ENCODE results near the gene SPATS2.

Gene SPATS2

DNA sequence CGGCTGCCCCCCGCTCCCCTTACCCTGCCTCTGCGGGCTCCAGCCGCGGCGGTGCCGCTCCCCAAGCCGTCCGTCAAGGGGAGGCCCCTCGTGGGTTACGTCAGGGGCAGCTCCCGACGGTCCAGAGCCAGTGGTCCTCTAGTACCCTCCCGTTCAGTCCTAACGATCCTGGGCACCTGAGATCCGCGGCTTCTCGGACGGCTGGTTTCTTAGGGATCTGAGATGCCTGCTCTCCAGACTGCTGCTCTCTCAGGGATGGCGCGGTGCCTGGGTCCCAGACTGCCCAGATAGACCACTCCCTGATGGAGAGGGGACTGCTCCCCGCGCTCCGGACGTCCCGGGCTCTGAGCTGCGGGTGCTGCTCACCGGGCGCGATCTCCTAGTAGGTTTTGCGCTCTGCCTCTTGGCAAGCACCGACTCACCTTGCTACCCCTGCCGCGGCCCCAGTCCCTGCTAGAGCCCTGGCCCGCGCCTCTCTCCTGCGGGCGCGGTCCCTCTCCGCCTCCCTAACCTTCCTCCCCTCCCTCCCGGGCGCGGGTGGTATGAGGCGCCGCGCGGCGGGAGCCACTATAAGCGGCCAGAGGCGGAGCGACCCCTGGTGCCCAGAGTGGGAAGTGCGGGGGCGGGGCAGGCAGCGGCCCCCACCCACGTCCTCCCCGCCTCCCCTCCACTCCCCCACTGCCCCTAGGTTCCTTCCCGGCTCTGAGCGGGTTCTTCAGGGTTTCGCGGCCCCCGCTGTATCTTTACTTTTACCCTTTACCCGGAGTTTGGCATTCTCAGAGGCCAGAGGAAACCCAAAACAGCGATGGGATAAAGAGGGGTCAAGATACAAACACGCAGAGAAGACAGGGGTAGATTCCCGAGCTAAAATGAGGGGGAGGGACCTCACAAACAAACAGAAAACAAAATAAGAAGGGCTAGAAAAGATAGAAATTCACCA, 30.3 kb upstream of the SPATS2 start, which contains the start of gene C1QL4:
TSS of gene C1QL4 (minus strand) at position 544 of the 940 bp plus-strand sequence. CDS start 711 bp downstream, outside the sequence.
- DNase-seq, result peak; percentile 94

- DNase-seq, result no peak
Observed at GRCh38 chr12:49338830-49339463, 28.3 kb upstream of the SPATS2 start.

- DNase-seq, result peak; percentile 53
Observed at GRCh38 chr12:49339464-49339861, 27.8 kb upstream of the SPATS2 start.

DNA sequence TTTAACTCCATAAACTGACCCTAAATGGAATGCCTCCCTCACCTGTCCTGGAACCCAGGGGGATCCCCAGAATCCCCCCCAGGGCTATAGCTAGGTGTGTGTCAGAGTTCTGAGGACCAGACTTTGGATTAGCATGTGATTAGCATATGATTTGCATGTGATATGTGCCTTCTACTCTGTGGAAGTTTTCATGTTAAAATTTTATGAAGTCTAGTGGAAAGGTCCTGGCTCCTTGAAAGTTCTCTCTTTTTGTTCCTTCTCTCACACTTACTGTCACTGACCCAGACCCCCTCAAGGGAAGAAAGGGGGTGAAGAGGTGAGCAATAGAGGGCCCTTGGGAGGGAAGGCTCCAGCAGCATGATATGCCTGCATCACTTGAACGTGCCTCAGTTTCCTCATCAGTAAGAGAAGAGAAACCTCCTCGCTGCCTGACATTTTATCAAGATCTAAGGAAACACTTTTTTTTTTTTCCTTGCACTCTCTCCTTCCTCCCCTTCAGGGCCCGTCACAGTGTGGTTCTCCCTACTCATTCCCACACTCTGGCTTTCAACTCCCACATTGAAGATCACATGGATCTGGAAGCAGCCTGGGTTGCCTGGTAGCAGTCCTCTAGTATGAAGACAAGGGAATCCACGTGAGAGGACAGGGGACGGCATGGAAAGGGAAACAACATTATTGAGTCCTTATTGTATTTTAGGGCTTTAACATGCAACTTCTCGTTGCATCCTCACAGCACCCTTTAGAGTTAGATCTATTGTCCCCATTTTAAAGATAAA, 27.0 kb upstream of the SPATS2 start:
- no peak for DNase-seq

DNA sequence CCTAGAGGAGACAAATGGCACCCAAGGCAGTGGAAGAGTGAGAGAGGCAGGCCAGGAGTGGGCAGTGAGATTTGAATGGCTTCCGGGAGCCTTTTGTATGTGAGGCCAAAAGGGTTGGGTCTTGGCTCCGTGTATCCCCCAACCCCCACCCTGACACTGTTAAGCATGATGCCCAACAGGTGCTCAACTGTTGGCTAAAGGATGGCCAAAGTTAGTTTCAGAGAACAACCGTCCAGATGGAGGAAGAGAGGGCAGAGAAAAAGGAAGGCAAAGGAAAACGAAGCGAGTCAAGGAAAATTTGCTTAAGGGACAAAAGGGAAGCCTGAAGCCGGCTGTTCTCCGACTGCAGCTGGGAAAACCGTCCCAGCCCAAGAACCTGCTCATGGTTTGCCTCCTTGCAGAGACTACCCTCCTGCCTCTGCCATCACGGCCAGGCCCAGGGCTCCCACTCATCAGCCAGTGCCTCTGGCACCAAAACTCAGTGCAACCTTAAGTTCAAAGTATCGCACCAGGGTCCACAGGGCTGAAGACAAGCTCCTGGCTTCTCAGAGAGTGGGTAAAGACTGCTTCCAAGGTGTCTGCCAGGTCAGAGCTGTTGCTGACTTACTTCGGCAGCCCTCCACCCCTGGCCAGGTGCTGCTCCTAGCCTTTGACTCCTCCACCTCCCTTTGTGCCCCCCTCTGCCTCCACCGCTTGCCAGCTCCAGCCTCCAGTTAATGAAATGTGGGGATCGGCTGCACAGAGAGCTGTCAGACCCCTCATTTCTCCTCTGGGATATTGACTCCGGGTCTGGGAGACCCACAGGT, 26.1 kb upstream of the SPATS2 start:
- DNase-seq, result no peak

- DNase-seq, result no peak
Observed at GRCh38 chr12:49341777-49342065, 25.5 kb upstream of the SPATS2 start.

GRCh38 chr12:49342066-49342913, 25.0 kb upstream of the SPATS2 start:
- peak; percentile 98 for DNase-seq

DNA sequence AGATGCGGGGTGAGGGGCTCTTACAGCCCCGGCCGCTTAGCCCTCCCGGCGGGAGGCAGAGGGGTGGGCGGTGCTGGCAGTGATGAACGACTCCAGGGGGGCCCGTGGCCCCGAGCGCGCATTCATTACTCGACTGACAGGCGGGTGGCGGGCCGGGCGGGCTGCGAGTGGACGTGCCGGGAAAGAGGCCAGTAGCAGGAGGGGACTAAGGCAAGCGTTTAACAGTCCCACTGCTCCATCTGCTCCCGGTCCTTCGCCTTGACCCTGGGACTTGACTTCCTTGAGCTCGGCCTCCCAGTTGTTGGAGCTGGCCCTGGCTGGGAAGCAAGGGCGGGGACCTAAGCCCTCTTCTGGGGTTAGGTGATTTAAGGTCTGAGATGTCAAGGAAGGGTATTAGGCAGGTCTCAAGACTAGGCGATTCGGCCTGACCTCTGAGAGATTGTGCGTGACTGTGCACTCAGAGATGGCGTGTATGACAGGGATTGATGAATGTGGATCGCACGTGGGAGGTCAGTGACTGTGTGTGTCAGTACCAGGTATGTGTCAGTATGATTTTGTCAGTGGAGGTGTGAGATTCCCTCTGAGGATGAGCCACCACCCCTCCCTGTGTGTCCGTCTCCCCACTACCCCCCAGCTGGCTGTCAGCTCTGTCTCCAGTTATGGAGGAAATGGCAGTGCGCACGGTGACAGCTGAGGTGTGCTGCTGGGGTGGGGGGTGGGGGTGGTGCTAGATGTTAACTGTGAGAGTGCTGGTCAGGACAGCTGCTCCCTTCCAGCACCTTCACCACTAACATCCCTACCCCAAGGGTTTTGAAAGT, 24.1 kb upstream of the SPATS2 start:
- peak; percentile 84 for DNase-seq

DNA sequence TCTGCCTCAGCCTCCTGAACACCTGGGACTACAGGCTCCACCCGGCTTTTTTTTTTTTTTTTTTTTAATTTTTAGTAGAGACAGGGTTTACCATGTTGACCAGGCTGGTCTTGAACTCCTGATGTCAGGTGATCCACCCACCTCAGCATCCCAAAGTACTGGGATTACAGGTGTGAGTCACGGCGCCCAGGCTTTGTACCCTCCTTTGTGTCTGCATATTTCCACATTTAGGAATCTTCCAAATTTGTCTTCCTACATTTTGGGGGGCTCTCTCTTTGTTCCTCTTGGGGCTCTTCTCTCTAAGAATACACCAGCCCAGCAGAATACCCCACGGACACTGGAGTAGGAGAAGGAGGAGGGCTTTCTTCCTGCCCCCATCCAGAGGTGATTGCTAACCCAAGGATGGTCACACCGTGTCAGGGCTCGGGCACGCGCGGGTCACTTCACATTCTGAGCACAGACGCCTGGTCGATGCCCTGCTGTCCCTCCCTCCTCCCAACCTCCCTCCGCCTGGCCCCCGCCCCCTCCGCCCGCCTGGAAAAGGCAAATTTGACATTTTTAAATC, 22.7 kb upstream of the SPATS2 start:
- DNase-seq, result no peak

DNA sequence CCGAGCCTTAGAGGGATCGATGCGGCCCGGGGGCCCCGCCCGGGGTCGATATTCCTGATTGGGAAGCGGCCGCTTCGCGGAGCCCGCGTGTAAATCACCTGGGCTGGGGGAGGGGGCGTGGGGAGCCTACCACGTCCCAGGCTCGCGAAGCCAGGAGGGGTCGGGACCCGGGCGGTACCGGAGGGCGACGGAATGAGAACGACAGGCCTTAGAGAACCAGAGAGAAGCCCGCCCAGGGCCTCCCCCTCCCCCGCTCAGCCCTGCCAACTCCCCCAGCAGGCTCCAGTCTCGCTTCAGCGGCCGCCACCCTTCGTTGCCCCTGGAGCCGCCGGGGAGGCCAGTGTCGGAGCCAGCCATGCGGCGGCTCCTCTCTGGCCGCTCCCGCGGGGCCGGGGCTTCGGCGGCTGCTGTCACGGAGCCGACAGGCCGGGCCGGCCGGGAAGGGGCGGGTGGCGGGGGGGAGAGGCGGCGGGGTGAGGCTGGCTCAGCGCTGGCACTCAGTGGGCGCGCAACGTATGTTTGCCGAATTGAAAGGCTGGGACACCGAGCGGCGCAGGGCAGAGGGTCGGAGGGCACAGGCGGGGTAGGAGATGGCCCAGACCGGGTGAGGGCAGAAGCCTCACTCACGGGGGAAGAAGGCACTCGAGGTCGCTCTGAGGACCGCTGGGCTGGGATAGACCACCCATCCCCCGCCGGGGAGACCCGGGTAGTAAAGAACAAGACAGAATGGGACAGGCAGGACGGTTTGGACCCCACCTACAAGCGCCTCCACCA, 22.0 kb upstream of the SPATS2 start:
- DNase-seq, result peak; percentile 88

GRCh38 chr12:49345825-49346658, 21.2 kb upstream of the SPATS2 start:
- peak; percentile 87 for DNase-seq

GRCh38 chr12:49346659-49347310, 20.5 kb upstream of the SPATS2 start, which contains the start of gene DNAJC22:
Gene DNAJC22, plus strand, starts transcription at chr12:49346888. Its CDS starts 1,985 bp downstream, at chr12:49348873.
- peak; percentile 98 for DNase-seq

DNA sequence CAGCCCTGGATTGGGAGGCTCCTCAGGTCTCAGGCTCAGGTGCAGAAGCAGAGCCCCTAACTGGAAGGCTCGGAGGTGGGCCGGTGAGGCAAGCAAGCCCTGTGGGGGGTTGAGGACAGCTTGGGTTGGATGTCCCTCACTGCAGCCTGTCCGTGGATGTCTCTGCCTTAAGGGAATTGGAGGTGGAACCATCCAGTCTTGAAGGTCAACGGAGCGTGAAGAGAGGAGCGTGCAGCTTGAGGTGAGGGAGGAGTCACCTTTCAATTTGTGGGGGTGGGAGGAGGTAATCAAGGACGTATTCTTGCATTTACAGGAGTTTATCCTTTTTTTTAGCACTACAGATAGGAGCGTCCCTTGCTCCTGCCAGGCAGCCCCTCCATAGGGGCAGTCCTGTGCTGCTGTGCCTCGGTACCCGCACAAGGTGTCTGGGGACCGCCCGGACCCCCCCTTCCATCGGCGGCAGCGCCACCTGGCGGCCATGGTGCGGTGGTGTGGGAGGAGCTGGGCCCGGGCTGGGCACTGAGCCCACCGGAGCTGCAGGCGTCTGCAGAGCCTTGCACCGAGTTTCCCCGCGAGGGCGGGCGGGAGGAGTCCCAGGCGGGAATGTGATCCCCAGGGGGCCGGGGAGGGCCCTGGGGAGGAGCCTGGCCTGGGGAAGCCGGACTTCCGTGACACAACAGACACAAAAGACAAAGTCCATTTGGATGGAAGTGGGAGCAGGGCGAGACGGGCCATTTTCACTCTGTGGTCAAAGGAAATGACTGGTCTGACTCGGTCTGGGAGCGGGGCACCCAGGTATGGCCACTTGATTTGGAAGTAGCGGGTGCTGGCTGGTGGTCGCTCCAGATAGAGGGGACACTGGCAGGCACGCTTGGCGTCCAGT, 19.7 kb upstream of the SPATS2 start:
- DNase-seq, result peak; percentile 95

- no peak for DNase-seq
Observed at GRCh38 chr12:49348781-49349180, 18.5 kb upstream of the SPATS2 start.

DNA sequence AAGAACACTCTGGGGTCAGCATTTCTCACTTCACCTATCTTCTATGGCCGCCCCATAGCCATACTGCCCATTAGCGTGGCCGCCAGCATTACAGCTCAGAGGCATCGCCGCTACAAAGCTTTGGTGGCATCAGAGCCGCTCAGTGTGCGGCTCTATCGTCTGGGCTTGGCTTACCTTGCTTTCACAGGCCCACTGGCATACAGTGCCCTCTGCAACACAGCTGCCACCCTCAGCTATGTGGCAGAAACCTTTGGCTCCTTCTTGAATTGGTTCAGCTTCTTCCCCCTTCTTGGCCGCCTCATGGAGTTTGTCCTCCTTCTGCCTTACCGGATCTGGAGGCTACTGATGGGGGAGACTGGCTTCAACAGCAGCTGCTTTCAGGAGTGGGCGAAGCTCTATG, 18.0 kb upstream of the SPATS2 start:
- DNase-seq, result no peak

DNA sequence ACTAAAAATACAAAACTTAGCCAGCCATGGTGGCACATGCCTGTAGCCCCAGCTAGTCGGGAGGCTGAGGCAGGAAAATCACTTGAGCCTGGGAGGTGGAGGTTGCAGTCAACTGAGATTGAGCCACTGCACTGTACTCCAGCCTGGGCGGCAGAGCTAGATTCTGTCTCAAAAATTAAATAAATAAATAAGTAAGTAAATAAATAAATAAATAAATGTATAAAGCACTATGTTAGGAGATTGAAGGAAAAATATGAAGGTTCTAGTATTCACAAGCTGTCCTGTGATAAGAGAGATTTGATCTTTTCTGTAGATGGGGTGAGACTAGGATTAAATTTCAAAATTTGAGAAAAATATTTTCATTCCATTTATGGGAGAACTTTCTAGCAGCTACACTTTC, 14.9 kb upstream of the SPATS2 start:
- no peak for DNase-seq

DNA sequence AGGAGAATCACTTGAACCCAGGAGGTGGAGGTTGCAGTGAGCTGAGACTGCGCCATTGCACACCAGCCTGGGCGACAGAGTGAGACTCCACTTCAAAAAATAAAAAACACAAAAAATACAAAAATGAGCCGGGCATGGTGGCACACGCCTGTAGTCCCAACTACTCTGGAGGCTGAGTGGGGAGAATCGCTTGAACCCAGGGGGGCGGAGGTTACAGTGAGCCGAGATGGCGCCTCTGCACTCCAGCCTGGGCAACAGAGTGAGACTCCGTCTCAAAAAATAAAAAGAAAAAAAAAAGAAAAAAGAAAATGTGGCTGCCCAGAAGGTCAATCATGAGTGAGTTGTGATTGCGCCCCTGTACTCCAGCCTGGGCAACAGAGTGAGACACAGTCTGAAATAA, 11.3 kb upstream of the SPATS2 start:
- DNase-seq, result no peak
